Caco-2 (cell line): Measurements from ENCODE around the gene VMAC. TPM values are rescaled to one million over a fixed set of nuclear protein-coding genes. Genes with fewer than 3 reads are reported as not detected.

Source experiments
- BruUV-seq: library from RNA; stranded (reverse); fragments of 400-500 nt; replicated peaks from 2 replicates; lab custom pipeline; 2021; lab: Mats Ljungman, UMichigan
- CTCF ChIA-PET: fragments of 300-600 bp; sonication (Branson Sonifier 250); formaldehyde crosslinking; loops from one replicate; lab custom pipeline; 2022; ENCODE audit warnings: antibody characterized with exemption; lab: Charles Lee
- POLR2A ChIA-PET: fragments of 300-600 bp; sonication (Branson Sonifier 250); formaldehyde crosslinking; loops from one replicate; lab custom pipeline; 2022; ENCODE audit warnings: antibody characterized with exemption; lab: Charles Lee
- DNase-seq, 2 experiments: peaks; one replicate each; pipeline versions ENCODE4 v3.0.0 to v3.0.0-alpha.2; 2020 to 2022
- H3K27me3 ChIP-seq: replicated peaks from 2 replicates; pipeline ENCODE4 v1.6.0; 2011; ENCODE audit warnings: low read length; ENCODE audit not compliant: control insufficient read depth, insufficient read depth
- H3K36me3 ChIP-seq: 2 replicates; pipeline ENCODE4 v1.5.1; 2011; ENCODE audit warnings: low read length; ENCODE audit not compliant: control insufficient read depth, insufficient read depth
- H3K4me1 ChIP-seq: fragments of 250-450 bp; sonication (Bioruptor Pico); 2 replicates; pipeline ENCODE4 v1.5.1; 2020; ENCODE audit warnings: mild to moderate bottlenecking
- H3K4me3 ChIP-seq: 2 replicates; pipeline ENCODE4 v1.5.1; 2011; ENCODE audit warnings: low read depth, mild to moderate bottlenecking, control low read depth, low read length
- H3K9me3 ChIP-seq: fragments of 250-450 bp; sonication (Bioruptor Pico); 2 replicates; pipeline ENCODE4 v1.5.1; 2020; ENCODE audit warnings: mild to moderate bottlenecking, moderate library complexity
- H3K27ac Mint-ChIP-seq: one replicate; pipeline ENCODE4 v1.8.0; 2022; ENCODE audit warnings: mixed read lengths; ENCODE audit not compliant: unreplicated experiment
- H3K27me3 Mint-ChIP-seq: one replicate; pipeline ENCODE4 v1.8.0; 2022; ENCODE audit warnings: mixed read lengths; ENCODE audit not compliant: insufficient read depth, unreplicated experiment
- H3K36me3 Mint-ChIP-seq: one replicate; pipeline ENCODE4 v1.8.0; 2022; ENCODE audit warnings: mild to moderate bottlenecking, mixed read lengths; ENCODE audit not compliant: insufficient read depth, unreplicated experiment
- H3K4me1 Mint-ChIP-seq: one replicate; pipeline ENCODE4 v1.8.0; 2022; ENCODE audit warnings: low read depth, mixed read lengths; ENCODE audit not compliant: unreplicated experiment
- H3K4me3 Mint-ChIP-seq: one replicate; pipeline ENCODE4 v1.8.0; 2022; ENCODE audit warnings: mild to moderate bottlenecking, moderate library complexity, mixed read lengths; ENCODE audit not compliant: unreplicated experiment
- H3K9me3 Mint-ChIP-seq: one replicate; pipeline ENCODE4 v1.8.0; 2022; ENCODE audit warnings: mixed read lengths; ENCODE audit not compliant: unreplicated experiment
- intact Hi-C: fragments of 100-400 bp; cut with micrococcal nuclease; formaldehyde crosslinking; loops from one replicate; pipeline ENCODE4 v1.10.0; 2022; ENCODE audit not compliant: unreplicated experiment
- total RNA-seq: library from RNA; stranded (reverse); gene quantifications from 2 replicates; pipeline ENCODE4 v1.2.3, GENCODE V29; 2022
- TF ChIP-seq, protein P1 (sequence below), 2 experiments: fragments of 200-600 bp in 1 of 2; IDR thresholded peaks; 1 replicate in 1 of 2; 2 replicates in 1 of 2; pipeline versions ENCODE4 v1.5.1 to v1.8.0; 2011 to 2022; ENCODE audit warnings: antibody characterized with exemption in 1 of 2, control low read depth in 1 of 2, inconsistent platforms in 1 of 2, low read depth in 1 of 2, low read length in 1 of 2, mild to moderate bottlenecking in 1 of 2, moderate library complexity in 1 of 2; ENCODE audit not compliant: insufficient read depth in 1 of 2, severe bottlenecking in 1 of 2, unreplicated experiment in 1 of 2

Gene VMAC
- total RNA-seq, 1 experiment from 2014 or later = 4.8 TPM

GRCh38 chr19:5943045-5943444, 38.4 kb downstream of the VMAC start:
- Mint-ChIP-seq H3K27ac (no peak overlapping the region), H3K4me3 (no peak overlapping the region), H3K27me3 (no peaks in the 10 kb centered on the region), H3K4me1 (no peaks in the 10 kb centered on the region), H3K36me3 (peaks cover 49% of the 10 kb centered on the region), H3K9me3 (no peaks in the 10 kb centered on the region)
- no peaks in the 10 kb centered on the region for H3K9me3 ChIP-seq
- no peak overlapping the region for H3K4me3 ChIP-seq
- H3K27me3 ChIP-seq = no peaks in the 10 kb centered on the region
- CTCF ChIA-PET = no interaction called here
- POLR2A ChIA-PET = no interaction called here
- TF ChIP-seq, protein P1, sequence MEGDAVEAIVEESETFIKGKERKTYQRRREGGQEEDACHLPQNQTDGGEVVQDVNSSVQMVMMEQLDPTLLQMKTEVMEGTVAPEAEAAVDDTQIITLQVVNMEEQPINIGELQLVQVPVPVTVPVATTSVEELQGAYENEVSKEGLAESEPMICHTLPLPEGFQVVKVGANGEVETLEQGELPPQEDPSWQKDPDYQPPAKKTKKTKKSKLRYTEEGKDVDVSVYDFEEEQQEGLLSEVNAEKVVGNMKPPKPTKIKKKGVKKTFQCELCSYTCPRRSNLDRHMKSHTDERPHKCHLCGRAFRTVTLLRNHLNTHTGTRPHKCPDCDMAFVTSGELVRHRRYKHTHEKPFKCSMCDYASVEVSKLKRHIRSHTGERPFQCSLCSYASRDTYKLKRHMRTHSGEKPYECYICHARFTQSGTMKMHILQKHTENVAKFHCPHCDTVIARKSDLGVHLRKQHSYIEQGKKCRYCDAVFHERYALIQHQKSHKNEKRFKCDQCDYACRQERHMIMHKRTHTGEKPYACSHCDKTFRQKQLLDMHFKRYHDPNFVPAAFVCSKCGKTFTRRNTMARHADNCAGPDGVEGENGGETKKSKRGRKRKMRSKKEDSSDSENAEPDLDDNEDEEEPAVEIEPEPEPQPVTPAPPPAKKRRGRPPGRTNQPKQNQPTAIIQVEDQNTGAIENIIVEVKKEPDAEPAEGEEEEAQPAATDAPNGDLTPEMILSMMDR (IDR thresholded peaks at IDR 0.05; ENCODE audit: insufficient read depth in 1 of 2, low read depth in 1 of 2, low read length in 1 of 2, severe bottlenecking in 1 of 2, unreplicated experiment in 1 of 2) = no peak
- H3K4me1 ChIP-seq = no peaks in the 10 kb centered on the region
- intact Hi-C loops = no loop called here
- DNase-seq = no peak
- no TSS peak for BruUV-seq
- peaks cover 6% of the 10 kb centered on the region for H3K36me3 ChIP-seq

GRCh38 chr19:5943623-5944022, 39.0 kb downstream of the VMAC start:
- H3K36me3 Mint-ChIP-seq = peaks cover 43% of the 10 kb centered on the region
- Histone ChIP-seq H3K4me1 (no peaks in the 10 kb centered on the region), H3K4me3 (no peak overlapping the region), H3K9me3 (no peaks in the 10 kb centered on the region), H3K27me3 (no peaks in the 10 kb centered on the region), H3K36me3 (peaks cover 6% of the 10 kb centered on the region)
- no peaks in the 10 kb centered on the region for H3K9me3 Mint-ChIP-seq
- H3K27me3 Mint-ChIP-seq = no peaks in the 10 kb centered on the region
- no TSS peak for BruUV-seq
- no peaks in the 10 kb centered on the region for H3K4me1 Mint-ChIP-seq
- no peak overlapping the region for H3K27ac Mint-ChIP-seq
- CTCF ChIA-PET = no interaction called here
- H3K4me3 Mint-ChIP-seq = no peak overlapping the region
- intact Hi-C loops = no loop called here
- DNase-seq = no peak
- TF ChIP-seq, protein P1 (IDR thresholded peaks at IDR 0.05; ENCODE audit: insufficient read depth in 1 of 2, low read depth in 1 of 2, low read length in 1 of 2, severe bottlenecking in 1 of 2, unreplicated experiment in 1 of 2) = no peak
- POLR2A ChIA-PET = no interaction called here

DNA sequence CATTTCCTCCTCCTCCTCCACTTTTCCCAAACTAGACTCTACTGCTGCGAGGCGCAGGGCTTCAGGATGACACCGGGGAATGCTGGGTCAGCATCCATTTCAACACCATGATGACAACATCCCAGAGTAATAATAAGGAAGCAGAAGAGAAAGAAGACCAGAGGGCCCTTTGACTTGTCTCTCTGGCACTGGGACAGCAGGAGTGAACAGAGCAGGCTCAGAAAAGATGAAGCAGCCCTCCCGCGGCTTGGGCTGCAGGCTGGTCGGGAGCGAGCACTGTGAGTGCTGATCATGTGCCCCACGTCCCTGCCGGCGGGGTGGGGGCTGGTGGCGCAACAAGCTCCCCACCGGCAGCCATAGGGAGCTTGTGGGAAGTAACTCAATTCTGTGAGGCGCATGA, 42.8 kb downstream of the VMAC start:
- Histone ChIP-seq H3K4me3 (no peak overlapping the region), H3K9me3 (no peaks in the 10 kb centered on the region), H3K27me3 (no peaks in the 10 kb centered on the region), H3K4me1 (peaks cover 5% of the 10 kb centered on the region; the same call in 1 of the 2 replicates), H3K36me3 (peaks cover 4% of the 10 kb centered on the region)
- H3K4me1 Mint-ChIP-seq = no peaks in the 10 kb centered on the region
- H3K9me3 Mint-ChIP-seq = no peaks in the 10 kb centered on the region
- no peak for DNase-seq
- TF ChIP-seq, protein P1 (IDR thresholded peaks at IDR 0.05; ENCODE audit: insufficient read depth in 1 of 2, low read depth in 1 of 2, low read length in 1 of 2, severe bottlenecking in 1 of 2, unreplicated experiment in 1 of 2) = no peak
- CTCF ChIA-PET = no interaction called here
- peaks cover 23% of the 10 kb centered on the region for H3K36me3 Mint-ChIP-seq
- H3K27ac Mint-ChIP-seq = peak overlapping the region; percentile 49
- POLR2A ChIA-PET = no interaction called here
- intact Hi-C loops = no loop called here
- H3K27me3 Mint-ChIP-seq = no peaks in the 10 kb centered on the region
- BruUV-seq = no TSS peak
- H3K4me3 Mint-ChIP-seq = no peak overlapping the region
